Loucy (cell line): Measurements from ENCODE around the gene AGBL1.

ENCODE experiments used
- H2AFZ ChIP-seq: fragments of 200-600 bp; sonication (generic); 2 replicates; pipeline ENCODE4 v1.6.0; 2016; ENCODE audit warnings: antibody characterized with exemption, mild to moderate bottlenecking, low read length, moderate library complexity
- H3F3A ChIP-seq: fragments of 200-600 bp; 2 replicates; pipeline ENCODE4 v1.6.0; 2016; ENCODE audit warnings: antibody characterized with exemption, low read depth, mild to moderate bottlenecking
- H3K27me3 ChIP-seq: fragments of 200-600 bp; sonication (generic); 2 replicates; pipeline ENCODE4 v1.6.1; 2014; ENCODE audit warnings: low read length, mild to moderate bottlenecking; ENCODE audit not compliant: insufficient read depth, poor library complexity, severe bottlenecking
- H3K36me3 ChIP-seq: fragments of 200-600 bp; sonication (generic); 2 replicates; pipeline ENCODE4 v1.6.1; 2016; ENCODE audit warnings: low read length; ENCODE audit not compliant: insufficient read depth
- H3K4me1 ChIP-seq: fragments of 200-600 bp; sonication (generic); 2 replicates; pipeline ENCODE4 v1.5.1; 2014; ENCODE audit warnings: low read length, mild to moderate bottlenecking; ENCODE audit not compliant: insufficient read depth, poor library complexity, severe bottlenecking
- H3K4me2 ChIP-seq: fragments of 200-600 bp; sonication (generic); 2 replicates; pipeline ENCODE4 v1.6.0; 2014; ENCODE audit warnings: antibody characterized with exemption, low read length, low read depth, mild to moderate bottlenecking; ENCODE audit not compliant: poor library complexity, severe bottlenecking
- H3K4me3 ChIP-seq: fragments of 200-600 bp; sonication (generic); 2 replicates; pipeline ENCODE4 v1.5.1; 2014; ENCODE audit warnings: low read length, mild to moderate bottlenecking, mixed read lengths; ENCODE audit not compliant: poor library complexity, severe bottlenecking
- H3K79me2 ChIP-seq: fragments of 200-600 bp; sonication (generic); 2 replicates; pipeline ENCODE4 v1.6.1; 2014; ENCODE audit warnings: low read length; ENCODE audit not compliant: insufficient read depth
- H3K9ac ChIP-seq: fragments of 200-600 bp; sonication (generic); 2 replicates; pipeline ENCODE4 v1.6.0; 2014; ENCODE audit warnings: mild to moderate bottlenecking, low read depth, low read length, moderate library complexity; ENCODE audit not compliant: poor library complexity, severe bottlenecking
- H3K9me2 ChIP-seq: fragments of 200-600 bp; sonication (generic); replicated peaks from 2 replicates; pipeline ENCODE4 v1.6.1; 2016; ENCODE audit warnings: low read depth, low read length, mixed read lengths
- H3K9me3 ChIP-seq: fragments of 200-600 bp; sonication (generic); 2 replicates; pipeline ENCODE4 v1.6.1; 2014; ENCODE audit warnings: mild to moderate bottlenecking, antibody characterized with exemption, low read length, low read depth; ENCODE audit not compliant: insufficient read depth
- H4K20me1 ChIP-seq: fragments of 200-600 bp; sonication (generic); 2 replicates; pipeline ENCODE4 v1.6.0; 2014; ENCODE audit warnings: antibody characterized with exemption, low read length, mild to moderate bottlenecking; ENCODE audit not compliant: insufficient read depth, poor library complexity, severe bottlenecking
- CTCF ChIP-seq: fragments of 200-600 bp; sonication (generic); conservative IDR thresholded peaks from 2 replicates; pipeline ENCODE4 v1.5.1; 2014; ENCODE audit warnings: mild to moderate bottlenecking, antibody characterized with exemption, low read length
- EZH2phosphoT487 ChIP-seq: fragments of 200-600 bp; IDR thresholded peaks from 2 replicates; pipeline ENCODE4 v1.6.1; 2018; ENCODE audit warnings: antibody characterized with exemption, mild to moderate bottlenecking, moderate library complexity, borderline replicate concordance

Gene AGBL1

GRCh38 chr15:86229936-86230335, 150.3 kb downstream of the AGBL1 start:
- Histone ChIP-seq H3F3A (no peaks in the 10 kb centered on the region), H3K4me1 (no peaks in the 10 kb centered on the region), H3K9me2 (no peaks in the 10 kb centered on the region), H3K9me3 (no peaks in the 10 kb centered on the region), H3K9ac (no peak overlapping the region), H3K4me2 (no peak overlapping the region), H3K36me3 (no peaks in the 10 kb centered on the region), H3K4me3 (no peak overlapping the region), H3K27me3 (no peaks in the 10 kb centered on the region), H2AFZ (no peak overlapping the region), H4K20me1 (no peaks in the 10 kb centered on the region), H3K79me2 (no peaks in the 10 kb centered on the region)
- TF ChIP-seq EZH2phosphoT487 (no peak), CTCF (no peak)

DNA sequence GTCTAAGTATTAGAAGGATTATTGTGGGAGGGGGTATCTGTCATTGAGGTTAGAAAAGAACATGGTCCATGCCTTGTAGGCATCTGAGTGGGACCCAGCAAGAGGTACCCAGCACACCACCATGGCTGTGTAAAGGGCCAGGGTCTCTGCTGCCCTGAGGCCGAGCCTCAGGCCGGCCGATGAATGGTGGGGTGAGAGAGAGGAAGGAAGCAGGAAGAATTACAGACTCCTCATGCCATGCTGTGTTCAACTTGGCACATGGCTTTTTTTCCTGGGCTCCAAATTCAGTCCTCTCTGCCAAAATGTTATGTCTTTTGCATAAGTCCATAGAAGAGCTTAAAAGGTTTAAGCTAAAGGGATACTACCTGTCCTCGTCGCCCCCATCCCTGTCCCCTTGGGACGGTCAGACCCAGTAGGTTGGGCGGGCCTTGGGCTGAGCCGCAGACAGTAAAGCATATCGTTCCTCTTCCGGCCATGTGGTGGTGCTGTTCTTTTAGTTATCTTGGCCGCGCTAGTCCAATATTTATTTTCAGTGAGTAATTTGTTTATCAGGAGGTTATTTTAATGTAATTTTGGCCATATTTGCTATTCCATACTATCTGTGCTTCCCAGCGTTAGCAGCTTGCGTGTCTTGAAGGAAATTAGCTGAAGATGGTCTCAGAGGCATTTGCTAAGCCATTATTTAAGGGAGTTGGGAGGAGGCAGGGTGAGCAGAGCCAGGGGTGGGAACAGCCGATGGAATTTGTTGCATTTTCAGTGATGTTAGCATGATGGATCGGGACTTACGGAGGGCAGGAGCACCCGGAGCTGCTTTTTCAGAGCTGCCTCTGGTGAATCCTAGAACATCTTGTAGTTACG, 152.4 kb downstream of the AGBL1 start:
- H4K20me1 ChIP-seq = no peaks in the 10 kb centered on the region
- TF ChIP-seq EZH2phosphoT487 (no peak), CTCF (peak; percentile 80)
- peak overlapping the region; percentile 47 for H2AFZ ChIP-seq
- H3K27me3 ChIP-seq = no peaks in the 10 kb centered on the region
- no peaks in the 10 kb centered on the region for H3F3A ChIP-seq
- H3K4me2 ChIP-seq = peak overlapping the region; percentile 22
- H3K9me3 ChIP-seq = no peaks in the 10 kb centered on the region
- H3K79me2 ChIP-seq = no peaks in the 10 kb centered on the region
- H3K4me3 ChIP-seq = no peak overlapping the region
- H3K9ac ChIP-seq = no peak overlapping the region
- no peaks in the 10 kb centered on the region for H3K9me2 ChIP-seq
- H3K4me1 ChIP-seq = no peaks in the 10 kb centered on the region
- no peaks in the 10 kb centered on the region for H3K36me3 ChIP-seq

GRCh38 chr15:86235667-86236066, 156.0 kb downstream of the AGBL1 start:
- Histone ChIP-seq H2AFZ (no peak overlapping the region), H3F3A (no peaks in the 10 kb centered on the region), H3K4me1 (no peaks in the 10 kb centered on the region), H3K9me2 (no peaks in the 10 kb centered on the region), H3K27me3 (no peaks in the 10 kb centered on the region), H3K79me2 (no peaks in the 10 kb centered on the region), H3K4me2 (no peak overlapping the region), H3K9me3 (no peaks in the 10 kb centered on the region), H3K36me3 (no peaks in the 10 kb centered on the region), H3K9ac (no peak overlapping the region), H3K4me3 (no peak overlapping the region), H4K20me1 (no peaks in the 10 kb centered on the region)
- no peak for TF ChIP-seq EZH2phosphoT487
- TF ChIP-seq CTCF = no peak
